Right lobe of liver (tissue), 4 donors: Measurements from ENCODE around the gene SLC15A5.

Experiments
- CTCF ChIP-seq, 4 donors: fragments of 200-600 bp in 3 of 4; fragments of 450-650 bp in 1 of 4; IDR thresholded peaks; one replicate each; pipeline versions ENCODE4 v1.5.1 to v1.8.0; 2016 to 2022; ENCODE audit warnings: antibody characterized with exemption in 4 of 4, mild to moderate bottlenecking in 2 of 4
- POLR2A ChIP-seq: fragments of 450-650 bp; IDR thresholded peaks from one replicate; pipeline ENCODE4 v1.6.1; 2017; ENCODE audit warnings: antibody characterized with exemption, mild to moderate bottlenecking
- donor health status: DM: no; HTN: no; CAD: no.
- donor health status: DM: no; HTN: no; CAD: no.
- donor health status: DM: no; HTN: yes; CAD: no.

GRCh38 chr12:16246264-16246663 lies 31.2 kb downstream of the SLC15A5 start:
- TF ChIP-seq POLR2A = no peak
- no peak for TF ChIP-seq CTCF (IDR thresholded peaks at IDR 0.05)
